Osteoblast (primary cell): ENCODE results near the gene PCA3. TPM values are rescaled to one million over a fixed set of nuclear protein-coding genes. Genes with fewer than 3 reads are reported as not detected.

Source experiments
- DNase-seq: peaks from one replicate; pipeline ENCODE4 v3.0.0; 2011; ENCODE audit warnings: low spot score, mixed read lengths; ENCODE audit not compliant: insufficient read length; ENCODE audit errors: missing footprints
- H2AFZ ChIP-seq: 2 replicates; pipeline ENCODE4 v1.6.0; 2011; ENCODE audit warnings: mild to moderate bottlenecking, low read length
- H3K27ac ChIP-seq: 2 replicates; pipeline ENCODE4 v1.5.1; 2011; ENCODE audit warnings: mild to moderate bottlenecking, low read depth, low read length, moderate library complexity
- H3K27me3 ChIP-seq: 2 replicates; pipeline ENCODE4 v1.6.0; 2012; ENCODE audit warnings: mild to moderate bottlenecking, control low read depth, inconsistent platforms, low read length, moderate library complexity; ENCODE audit not compliant: insufficient read depth
- H3K36me3 ChIP-seq: 2 replicates; pipeline ENCODE4 v1.5.1; 2011; ENCODE audit warnings: mild to moderate bottlenecking, low read length, control low read depth, moderate library complexity; ENCODE audit not compliant: insufficient read depth
- H3K4me1 ChIP-seq: 2 replicates; pipeline ENCODE4 v1.5.1; 2011; ENCODE audit warnings: mild to moderate bottlenecking, low read length, control low read depth, moderate library complexity; ENCODE audit not compliant: insufficient read depth
- H3K4me2 ChIP-seq: 2 replicates; pipeline ENCODE4 v1.6.0; 2011; ENCODE audit warnings: mild to moderate bottlenecking, low read length; ENCODE audit not compliant: insufficient read depth
- H3K4me3 ChIP-seq: fragments of 200-600 bp; sonication (generic); 3 replicates; pipeline ENCODE4 v1.5.1; 2012; ENCODE audit warnings: mild to moderate bottlenecking, low read length, inconsistent platforms; ENCODE audit not compliant: insufficient read depth
- H3K79me2 ChIP-seq: 2 replicates; pipeline ENCODE4 v1.6.0; 2012; ENCODE audit warnings: mild to moderate bottlenecking, low read length, control low read depth, inconsistent platforms; ENCODE audit not compliant: insufficient read depth
- H3K9me3 ChIP-seq: 2 replicates; pipeline ENCODE4 v1.5.1; 2011; ENCODE audit warnings: low read depth, low read length, control low read depth
- H4K20me1 ChIP-seq: 2 replicates; pipeline ENCODE4 v1.6.0; 2012; ENCODE audit warnings: mild to moderate bottlenecking, low read length, control low read depth; ENCODE audit not compliant: insufficient read depth
- CTCF ChIP-seq: IDR thresholded peaks from 2 replicates; pipeline ENCODE4 v1.5.1; 2011; ENCODE audit warnings: mild to moderate bottlenecking, low read depth, low read length, moderate library complexity; ENCODE audit errors: extremely low read depth
- total RNA-seq: library from RNA; depleted of rRNA; stranded (reverse); fragments of >200 nt; gene quantifications from 2 replicates; pipeline ENCODE4 v1.2.3, GENCODE V29; 2012

The PCA3 gene
- total RNA-seq, 1 donor = 0.36 TPM

DNA sequence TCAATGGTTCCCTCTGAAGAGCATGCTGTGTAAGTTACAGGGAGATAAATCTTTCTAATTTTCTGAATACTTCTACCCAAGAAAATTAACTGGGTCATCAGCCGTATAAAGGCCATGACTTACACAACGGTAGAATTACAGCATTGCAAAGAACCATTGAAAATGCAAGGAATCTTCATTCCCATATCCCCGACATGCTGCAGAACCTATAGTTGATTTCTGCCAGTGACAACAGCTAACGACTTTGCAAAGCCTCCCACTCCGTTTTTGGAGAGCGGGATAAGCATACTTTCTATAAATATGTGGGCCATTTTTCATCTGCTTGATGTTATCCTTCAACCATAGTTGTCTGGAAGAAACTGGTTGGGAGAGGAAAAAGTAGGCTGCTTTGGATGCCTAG, 56.2 kb downstream of the PCA3 start:
- Histone ChIP-seq H3K27ac (no peak overlapping the region), H3K4me2 (no peak overlapping the region)
- TF ChIP-seq CTCF = no peak

DNA sequence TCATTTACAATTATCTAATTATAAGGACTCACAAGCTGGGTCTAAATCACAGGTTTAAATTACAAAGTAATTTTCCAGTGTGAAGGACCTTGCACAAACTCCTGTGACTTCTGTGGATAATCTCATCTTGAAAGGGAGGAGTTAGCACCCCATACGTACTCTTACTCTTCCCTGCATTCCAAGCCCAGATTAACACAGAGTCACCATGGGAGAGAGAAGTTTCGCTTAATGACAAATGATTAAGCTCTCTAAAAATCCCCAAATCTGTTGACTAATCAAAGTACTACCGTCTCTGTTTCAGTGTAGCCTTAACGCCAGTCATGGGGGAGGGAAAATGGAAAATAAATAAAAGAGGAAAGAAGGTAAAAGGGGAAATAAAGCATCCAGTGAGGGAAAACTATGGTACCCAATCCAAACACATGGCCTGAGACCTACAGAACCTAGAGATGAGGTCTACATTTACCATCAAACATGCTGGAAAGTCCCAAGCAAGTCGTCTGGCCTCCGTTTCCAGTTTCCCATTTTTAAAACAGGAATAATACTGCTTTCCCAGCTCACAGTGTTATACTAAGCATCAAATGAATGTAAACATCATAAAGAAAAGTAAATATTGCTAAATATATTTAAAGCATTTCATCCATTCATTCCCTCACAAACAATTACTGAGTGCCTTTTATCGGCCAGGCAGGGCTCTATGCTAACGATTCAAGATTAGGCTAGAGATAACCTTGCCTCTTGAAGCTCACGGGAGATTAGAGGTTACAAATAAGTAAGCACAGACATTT, 63.2 kb downstream of the PCA3 start:
- Histone ChIP-seq H3K9me3 (no peaks in the 10 kb centered on the region), H2AFZ (no peak overlapping the region), H3K4me3 (no peak overlapping the region), H3K36me3 (no peaks in the 10 kb centered on the region), H3K4me2 (no peak overlapping the region), H3K27me3 (no peaks in the 10 kb centered on the region), H3K4me1 (no peaks in the 10 kb centered on the region), H4K20me1 (no peaks in the 10 kb centered on the region), H3K79me2 (no peaks in the 10 kb centered on the region), H3K27ac (no peak overlapping the region)
- TF ChIP-seq CTCF = no peak
- no peak for DNase-seq

More for the DNA sequence above, 56.2 kb downstream of the PCA3 start:
- Histone ChIP-seq H4K20me1 (no peaks in the 10 kb centered on the region), H3K9me3 (no peaks in the 10 kb centered on the region), H3K79me2 (no peaks in the 10 kb centered on the region), H3K36me3 (no peaks in the 10 kb centered on the region), H3K4me3 (no peak overlapping the region), H3K4me1 (peaks cover 22% of the 10 kb centered on the region), H2AFZ (no peak overlapping the region), H3K27me3 (no peaks in the 10 kb centered on the region)
- no peak for DNase-seq

DNA sequence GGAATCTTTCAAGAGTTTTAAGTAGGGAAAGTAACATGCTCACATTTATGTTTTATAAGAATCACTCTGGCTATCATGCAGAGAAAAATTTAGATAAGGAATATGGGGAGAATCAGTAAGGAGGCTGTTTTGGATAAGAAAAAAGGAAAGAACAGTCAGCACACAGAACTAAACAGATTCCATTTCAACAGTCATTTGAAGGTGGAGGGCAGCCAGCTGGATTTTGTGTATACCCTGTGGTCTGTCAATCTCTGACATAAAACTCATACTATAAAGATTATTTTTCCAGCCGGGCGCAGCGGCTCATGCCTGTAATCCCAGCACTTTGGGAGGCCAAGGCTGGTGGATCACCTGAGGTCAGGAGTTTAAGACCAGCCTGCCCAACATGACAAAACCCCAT, 64.2 kb downstream of the PCA3 start:
- Histone ChIP-seq H3K4me1 (no peaks in the 10 kb centered on the region), H3K27ac (no peak overlapping the region), H3K79me2 (no peaks in the 10 kb centered on the region), H2AFZ (no peak overlapping the region), H3K27me3 (no peaks in the 10 kb centered on the region), H4K20me1 (no peaks in the 10 kb centered on the region), H3K4me3 (no peak overlapping the region), H3K4me2 (no peak overlapping the region), H3K9me3 (no peaks in the 10 kb centered on the region), H3K36me3 (no peaks in the 10 kb centered on the region)
- no peak for TF ChIP-seq CTCF
- no peak for DNase-seq

DNA sequence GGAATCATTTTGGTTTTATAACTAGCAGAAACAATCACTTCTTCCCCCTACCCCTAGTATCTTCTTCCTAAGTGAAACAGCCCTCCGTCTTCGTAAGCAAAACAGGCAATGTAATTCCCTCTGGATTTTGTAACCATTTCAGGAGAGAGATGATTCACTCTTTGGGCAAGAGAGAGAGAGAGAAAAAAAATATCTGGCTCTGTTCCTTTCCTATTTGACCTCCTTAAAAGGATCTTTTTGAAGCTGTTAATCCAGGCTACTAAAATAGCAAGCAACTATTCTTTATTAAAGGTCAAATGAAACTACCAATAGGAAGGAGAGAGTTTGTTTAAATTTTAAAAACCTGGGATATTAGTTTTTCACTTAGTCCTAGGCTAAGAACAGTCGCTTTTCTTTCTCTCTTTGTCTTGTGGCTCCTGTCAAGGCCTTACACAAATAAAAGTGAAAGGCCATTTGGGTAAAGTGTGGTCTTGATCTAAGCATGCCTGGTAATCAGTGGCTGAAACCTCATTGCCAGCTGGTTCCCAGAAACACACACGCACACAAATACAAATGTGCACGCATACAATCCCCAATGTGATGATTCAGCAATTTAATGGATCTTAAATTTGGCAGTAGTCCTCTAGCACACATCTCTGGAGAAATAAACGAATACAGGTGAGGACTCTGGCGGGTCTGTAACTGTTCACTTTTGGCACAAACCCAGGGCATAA, 71.5 kb downstream of the PCA3 start:
- Histone ChIP-seq H3K27ac (peak overlapping the region; percentile 97), H3K79me2 (no peaks in the 10 kb centered on the region), H3K4me1 (peaks cover 22% of the 10 kb centered on the region), H2AFZ (peak overlapping the region; percentile 13), H3K9me3 (no peaks in the 10 kb centered on the region), H3K27me3 (no peaks in the 10 kb centered on the region), H3K4me3 (peak overlapping the region; percentile 46), H4K20me1 (no peaks in the 10 kb centered on the region), H3K36me3 (no peaks in the 10 kb centered on the region), H3K4me2 (peak overlapping the region; percentile 70)
- TF ChIP-seq CTCF = no peak
- peak; percentile 85 for DNase-seq
